Stimulated activated CD4-positive, alpha-beta T cell treated with anti-CD3 and anti-CD28 coated beads, Interleukin-15, amount 100 ng/mL, for 1 hour (primary cell): ENCODE data around the gene TEC.
"Not testable (repeated sequence)": the region's sequence is repeated elsewhere in the genome, so short reads cannot be mapped to it uniquely, and the experiment has no call there.

ENCODE experiments used
- DNase-seq, 2 donors: peaks; one replicate each; pipeline ENCODE4 v3.0.0-alpha.2; 2020; ENCODE audit warnings: low read depth in 1 of 2, low spot score in 1 of 2

TEC gene

GRCh38 chr4:48268956-48269860, at the start of gene TEC:
Gene TEC, minus strand, starts transcription at chr4:48269838. Its CDS starts 41,224 bp downstream, at chr4:48228614.
- peak in 1 of 2 donors; percentile 23 for DNase-seq

DNA sequence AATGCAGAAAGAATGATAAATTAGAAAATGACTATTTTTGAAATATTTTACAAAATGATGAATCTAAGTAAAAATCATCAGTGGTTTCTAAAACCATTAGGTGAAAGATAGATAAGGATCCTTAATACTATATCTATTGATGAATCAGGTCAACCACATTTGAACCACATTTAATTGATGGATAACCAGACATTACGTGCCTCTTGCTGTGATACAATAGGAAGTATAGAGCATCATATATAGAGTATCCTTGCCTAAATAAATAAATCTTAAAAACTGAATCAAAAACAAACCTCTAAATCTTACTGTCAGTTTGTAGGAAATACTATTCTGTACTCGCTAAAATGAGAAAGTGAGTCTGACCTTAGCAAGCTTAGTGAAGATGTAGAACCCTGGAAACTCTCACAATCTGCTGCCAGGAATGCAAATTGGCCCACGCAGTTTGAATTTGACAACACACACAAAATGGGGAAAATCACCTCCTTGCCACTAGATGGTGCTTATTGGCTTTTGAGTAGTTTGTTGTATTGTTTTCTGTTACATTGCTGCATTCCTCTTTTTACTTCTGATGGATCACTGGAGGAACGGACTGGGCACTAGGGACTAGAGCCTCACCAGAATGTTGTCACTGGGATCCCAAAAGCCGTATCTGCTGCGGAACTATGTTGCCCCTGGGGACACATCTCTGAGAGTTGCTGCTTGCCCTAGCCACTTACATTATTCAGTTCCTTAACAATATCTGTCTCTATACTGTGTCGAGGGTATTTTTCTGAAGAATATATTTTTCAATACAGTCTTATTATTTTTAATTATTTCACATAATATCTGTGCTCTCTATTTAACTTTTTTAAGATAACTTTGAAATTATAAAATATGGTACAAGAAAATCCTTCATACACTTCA, 46.3 kb upstream of the TEC start:
- no peak for DNase-seq

DNA sequence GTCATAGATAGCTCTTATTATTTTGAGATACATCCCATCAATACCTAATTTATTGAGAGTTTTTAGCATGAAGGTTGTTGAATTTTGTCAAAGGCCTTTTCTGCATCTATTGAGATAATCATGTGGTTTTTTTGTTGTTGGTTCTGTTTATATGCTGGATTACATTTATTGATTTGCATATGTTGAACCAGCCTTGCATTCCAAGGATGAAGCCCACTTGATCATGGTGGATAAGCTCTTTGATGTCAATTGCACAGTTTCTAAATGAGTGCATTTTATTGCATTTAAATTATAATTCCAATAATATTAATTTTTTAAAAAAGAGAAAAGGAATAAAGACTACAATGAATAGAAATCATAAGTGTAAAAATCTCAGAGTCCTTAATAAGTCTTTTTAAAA, 45.1 kb upstream of the TEC start:
- DNase-seq, result not testable (repeated sequence)

DNA sequence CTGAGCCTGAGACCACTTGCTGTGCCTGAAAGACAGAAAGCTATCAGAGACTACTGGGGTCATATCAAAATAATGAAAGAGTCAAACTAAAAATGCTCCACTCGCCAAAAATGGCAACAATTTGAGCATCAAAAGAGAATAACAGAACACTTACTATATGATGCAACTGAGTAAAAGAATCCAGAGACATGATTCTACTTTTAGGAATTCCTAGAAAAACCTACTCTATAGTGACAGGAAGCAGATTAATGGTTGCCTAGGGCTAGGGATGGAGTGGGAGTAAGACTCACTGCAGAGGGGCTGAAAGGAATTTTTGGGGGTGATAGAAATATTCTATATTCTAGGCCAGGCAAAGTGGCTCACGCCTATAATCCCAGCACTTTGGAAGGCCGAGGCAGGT, 42.3 kb upstream of the TEC start:
- no peak for DNase-seq

- DNase-seq, result no peak
Observed at GRCh38 chr4:48308901-48309300, 39.3 kb upstream of the TEC start.

- no peak for DNase-seq
Observed at GRCh38 chr4:48307528-48307927, 37.9 kb upstream of the TEC start.

GRCh38 chr4:48305508-48305907, 35.9 kb upstream of the TEC start:
- DNase-seq, result no peak

GRCh38 chr4:48300004-48300403, 30.4 kb upstream of the TEC start:
- DNase-seq, result no peak

GRCh38 chr4:48299560-48299959, 29.9 kb upstream of the TEC start:
- DNase-seq, result no peak

DNA sequence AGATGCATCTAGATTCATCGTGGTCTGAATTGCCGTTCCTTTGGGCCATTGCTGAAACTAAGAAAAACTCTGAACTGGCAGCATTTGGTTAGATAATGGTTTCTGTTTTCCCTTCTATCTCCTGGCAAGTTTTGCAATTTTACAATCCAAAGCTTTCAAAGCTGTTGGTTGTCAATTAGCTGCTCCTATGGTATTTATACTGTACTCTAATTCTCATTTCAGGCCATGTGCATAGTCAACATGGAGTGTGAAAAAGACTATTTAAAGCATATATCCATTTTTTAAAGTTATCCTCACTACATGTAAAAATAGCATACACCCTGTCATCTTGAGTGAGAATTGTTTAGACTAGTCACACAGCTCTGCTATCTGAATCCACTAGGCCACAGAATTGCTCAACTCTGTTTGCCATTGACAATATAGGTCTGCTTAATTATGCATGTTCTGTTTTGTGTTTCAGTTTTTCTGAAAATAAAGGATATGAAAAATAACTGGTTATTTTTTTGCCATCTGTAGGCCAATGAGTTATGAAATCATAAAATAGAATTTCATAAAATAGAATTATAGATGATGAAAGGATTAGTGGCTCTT, 27.7 kb upstream of the TEC start:
- DNase-seq, result no peak

- DNase-seq, result no peak
Observed at GRCh38 chr4:48296365-48296764, 26.7 kb upstream of the TEC start.

GRCh38 chr4:48295116-48295515, 25.5 kb upstream of the TEC start:
- DNase-seq, result no peak

- DNase-seq, result not testable (repeated sequence)
Observed at GRCh38 chr4:48292218-48292790, 22.7 kb upstream of the TEC start.

DNA sequence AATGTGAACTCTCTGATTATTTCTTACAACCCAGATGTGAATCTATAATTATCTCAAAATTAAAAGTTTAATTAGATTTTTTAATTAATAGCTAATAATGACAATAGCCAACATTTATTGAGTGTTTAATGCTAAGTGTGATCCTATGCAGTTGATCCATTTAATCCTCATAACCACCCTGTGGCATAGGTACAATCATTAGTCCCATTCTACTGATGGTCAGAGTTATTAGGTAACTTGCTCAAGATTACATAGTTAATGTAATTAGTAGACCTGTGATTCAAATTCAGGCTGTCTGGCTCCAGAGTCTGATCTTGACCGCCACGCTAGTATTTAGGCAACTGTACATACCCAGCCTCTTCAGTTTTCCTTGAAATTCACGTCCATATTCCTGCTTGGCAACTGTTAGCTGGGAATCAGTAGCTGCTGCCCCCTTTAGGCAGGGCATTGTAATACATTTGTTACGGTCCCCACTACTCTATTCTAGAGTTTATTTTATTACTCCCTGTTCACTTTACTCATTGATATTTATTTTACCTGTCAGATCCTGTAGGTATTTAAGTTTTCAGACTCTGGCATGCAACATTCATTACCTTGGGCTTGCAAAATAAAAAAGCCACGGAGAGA, 20.6 kb upstream of the TEC start:
- no peak for DNase-seq

- not testable (repeated sequence) for DNase-seq
Observed at GRCh38 chr4:48286060-48286459, 16.4 kb upstream of the TEC start.

DNA sequence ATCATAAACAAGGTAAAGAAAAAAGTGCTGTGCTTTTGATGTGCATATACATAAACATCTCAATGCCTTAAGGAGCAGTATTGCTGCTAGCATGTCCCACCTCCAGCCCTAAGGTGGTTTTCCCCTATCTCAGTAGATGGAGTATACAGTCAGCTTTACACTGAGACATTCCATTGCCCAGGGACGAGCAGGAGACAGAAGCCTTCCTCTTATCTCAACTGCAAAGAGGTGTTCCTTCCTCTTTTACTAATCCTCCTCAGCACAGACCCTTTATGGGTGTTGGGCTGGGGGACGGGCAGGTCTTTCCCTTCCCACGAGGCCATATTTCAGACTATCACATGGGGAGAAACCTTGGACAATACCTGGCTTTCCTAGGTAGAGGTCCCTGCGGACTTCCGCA, 16.0 kb upstream of the TEC start:
- DNase-seq, result not testable (repeated sequence)

GRCh38 chr4:48275686-48276085, 6.0 kb upstream of the TEC start:
- no peak for DNase-seq

- no peak for DNase-seq
Observed at GRCh38 chr4:48275247-48275646, 5.6 kb upstream of the TEC start.

DNA sequence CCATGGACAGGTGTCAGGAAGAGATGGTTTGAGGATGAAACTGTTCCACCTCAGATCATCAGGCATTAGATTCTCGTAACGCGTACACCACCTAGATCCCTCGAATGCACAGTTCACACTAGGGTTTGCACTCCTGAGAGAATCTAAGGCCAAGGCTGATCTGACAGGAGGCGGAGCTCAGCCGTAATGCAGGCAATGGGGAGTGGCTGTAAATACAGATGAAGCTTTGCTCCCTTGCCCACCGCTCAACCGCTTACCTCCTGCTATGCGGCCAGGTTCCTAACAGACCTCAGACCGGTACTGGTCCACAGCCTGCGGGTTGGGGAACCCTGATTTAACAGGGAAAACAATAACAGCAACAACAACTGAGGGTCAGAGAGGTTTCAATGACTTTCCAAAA, 2.0 kb upstream of the TEC start:
- DNase-seq, result no peak

DNA sequence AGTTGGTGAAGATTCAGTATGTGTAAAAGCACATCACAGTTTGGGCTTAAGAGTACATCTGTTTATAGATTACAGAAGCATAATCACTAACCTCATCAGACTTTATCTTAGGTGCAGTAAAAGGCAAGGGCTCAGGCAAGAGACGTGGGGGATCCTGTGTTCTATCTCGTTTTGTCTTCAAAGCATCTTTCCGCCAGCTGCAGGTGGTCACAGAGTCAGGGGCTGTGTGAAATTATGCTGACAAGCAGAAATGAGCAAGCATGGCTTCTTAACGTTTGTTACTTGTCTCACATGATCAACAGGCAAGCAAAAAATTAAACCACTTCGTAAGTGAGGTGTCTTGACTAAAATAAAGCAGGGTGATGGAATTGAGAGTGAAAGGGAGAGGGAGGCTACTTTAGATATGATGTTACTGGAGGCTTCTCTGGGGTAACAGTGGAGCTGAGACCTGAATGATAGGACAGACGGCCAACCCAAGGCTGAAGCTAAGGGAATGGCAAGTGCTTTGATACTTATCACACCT, 1.4 kb upstream of the TEC start:
- no peak for DNase-seq

GRCh38 chr4:48270523-48270897, 872 bp upstream of the TEC start:
- no peak for DNase-seq
